Activated CD4-positive, CD25-positive, alpha-beta regulatory T cell (primary cell): ENCODE measurements around the gene RPUSD1.
"Not testable (repeated sequence)": the region's sequence is repeated elsewhere in the genome, so short reads cannot be mapped to it uniquely, and the experiment has no call there.

Experiments
- DNase-seq, 4 experiments: peaks; one replicate each; lab custom pipeline; 2025; lab: John Stamatoyannopoulos, UW

Gene RPUSD1

DNA sequence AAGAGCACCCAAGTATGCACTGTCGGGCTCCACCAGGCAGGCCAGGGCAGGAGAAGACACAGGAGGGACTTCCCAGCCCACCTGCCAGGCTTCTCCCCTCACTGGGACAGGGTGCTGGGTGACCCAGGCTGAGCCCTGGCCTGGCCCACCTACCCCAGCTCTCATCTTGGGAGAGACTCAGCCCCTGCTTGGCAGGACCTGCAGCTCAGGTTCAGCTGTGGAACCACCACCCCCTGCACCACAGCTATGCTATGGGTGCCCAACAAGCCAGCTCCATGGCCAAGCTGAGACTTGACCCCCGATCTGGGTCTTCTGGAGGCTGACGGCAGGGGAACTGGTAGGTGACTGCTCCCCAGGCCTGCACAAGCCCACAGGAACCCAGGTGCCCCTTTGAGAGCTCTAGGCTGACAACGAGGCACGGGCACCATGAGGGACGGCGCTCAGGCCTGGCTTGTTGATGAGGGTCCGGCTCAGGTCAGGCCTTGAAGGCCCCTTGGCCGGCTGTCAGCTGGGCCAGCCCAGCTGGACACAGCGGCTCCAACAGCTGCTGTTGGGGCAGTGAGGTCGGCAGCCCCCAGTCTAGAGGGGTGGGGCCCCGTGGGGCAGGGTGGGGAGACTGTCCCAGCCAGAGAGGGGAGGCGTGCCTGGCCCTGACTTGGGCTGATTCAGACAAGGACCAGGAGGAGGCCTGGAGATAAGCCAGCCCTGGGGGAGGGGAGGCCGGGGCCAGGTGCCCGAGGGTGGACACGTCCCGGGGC, 4.6 kb downstream of the RPUSD1 start:
- DNase-seq = no peak

DNA sequence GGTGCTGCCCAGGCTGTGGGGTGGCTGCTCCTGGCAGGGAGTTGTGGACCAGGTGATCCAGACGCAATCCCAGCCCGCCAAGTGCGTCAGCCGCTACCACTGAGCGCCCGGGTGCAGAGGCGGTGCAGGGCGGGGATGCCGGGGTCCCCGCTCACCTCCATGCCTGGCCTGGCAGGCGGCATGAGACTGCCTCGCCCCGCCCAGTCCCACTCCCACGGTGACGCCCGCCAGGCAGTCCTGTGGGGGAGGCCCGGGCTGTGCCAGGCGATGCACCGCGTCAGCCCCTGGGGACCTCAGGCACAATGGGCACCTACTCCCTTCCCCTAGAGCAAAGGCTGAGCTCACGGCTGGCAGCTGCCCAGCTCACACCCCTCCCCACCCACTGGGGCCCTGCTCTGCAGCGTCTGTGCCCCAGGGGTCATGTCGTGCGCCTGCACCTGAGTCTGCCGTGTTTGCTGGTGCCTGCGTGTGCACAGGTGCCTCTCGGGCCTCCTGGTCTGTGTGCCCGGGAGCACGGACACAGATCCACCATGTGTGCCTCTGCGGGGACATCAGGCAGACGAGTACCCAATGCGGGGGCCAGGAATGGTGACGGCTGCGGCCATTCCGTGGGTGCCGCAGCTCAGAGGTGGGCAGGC, 5.3 kb downstream of the RPUSD1 start:
- DNase-seq = no peak

DNA sequence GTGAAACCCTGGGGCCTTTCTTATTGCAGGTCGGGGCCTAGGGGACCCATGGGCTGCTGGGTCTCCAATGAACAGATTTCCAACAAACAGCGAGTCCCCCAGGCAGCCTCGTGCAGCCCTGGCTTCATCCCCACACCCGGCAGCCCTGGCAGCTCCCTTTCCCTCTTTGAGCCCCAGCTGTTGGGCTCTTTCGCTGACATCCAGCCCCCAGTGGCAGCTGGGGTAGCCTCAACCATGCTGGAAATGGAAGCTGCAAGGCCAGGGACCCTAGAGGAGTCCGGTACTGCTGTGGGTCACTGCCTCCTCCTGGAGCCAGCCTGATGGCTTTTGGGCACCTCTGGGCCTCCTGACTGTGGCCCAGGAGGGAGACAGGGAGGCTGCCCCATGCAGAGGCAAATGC, 5.9 kb downstream of the RPUSD1 start:
- DNase-seq = no peak

DNA sequence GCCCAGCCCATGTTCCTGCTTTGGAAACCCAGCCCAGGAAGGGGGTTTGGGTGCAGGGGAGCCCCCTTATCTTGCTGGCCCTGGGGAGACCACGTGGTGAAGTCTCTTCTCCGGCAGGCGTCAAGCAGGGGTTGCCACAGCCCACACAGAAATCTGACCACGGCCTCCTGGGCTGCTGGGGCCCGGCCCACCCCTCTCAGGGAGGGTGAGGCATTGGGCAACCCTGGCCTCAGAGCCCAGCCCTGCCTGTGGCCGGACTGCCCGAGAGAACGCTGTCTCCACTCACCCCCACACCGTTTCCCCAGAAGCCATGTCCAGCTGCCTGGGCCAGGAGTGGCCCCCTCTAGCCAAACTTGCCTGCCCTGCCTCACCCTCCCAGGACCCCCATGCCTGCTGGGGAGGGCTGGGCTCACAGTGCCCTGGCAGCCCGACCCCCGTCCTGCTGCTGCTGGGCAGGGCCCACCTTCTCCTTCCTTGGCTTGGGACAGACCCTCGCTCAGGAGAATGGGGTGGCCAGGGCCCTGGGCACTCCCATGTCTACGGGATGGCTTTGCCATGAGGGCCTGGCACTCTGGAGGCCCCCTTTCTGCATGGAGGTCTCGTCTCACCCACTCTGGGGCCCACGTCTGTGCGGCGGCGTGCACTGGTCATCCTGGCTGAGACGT, 6.7 kb downstream of the RPUSD1 start:
- no peak for DNase-seq

DNA sequence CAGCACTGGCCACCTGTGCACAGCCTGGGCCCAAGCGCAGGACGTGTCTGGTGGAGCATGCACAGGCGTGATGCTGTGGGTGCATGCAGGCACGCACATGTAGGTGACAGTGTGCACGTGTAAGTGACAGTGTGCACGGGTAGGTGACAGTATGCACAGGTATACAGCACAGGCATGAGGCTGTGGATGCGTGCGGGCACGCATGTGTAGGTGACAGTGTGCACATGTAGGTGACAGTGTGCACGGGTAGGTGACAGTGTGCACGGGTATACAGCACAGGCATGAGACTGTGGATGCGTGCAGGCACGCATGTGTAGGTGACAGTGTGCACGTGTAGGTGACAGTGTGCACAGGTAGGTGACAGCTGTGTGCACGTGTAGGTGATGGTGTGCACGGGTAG, 7.9 kb downstream of the RPUSD1 start:
- DNase-seq = no peak

DNA sequence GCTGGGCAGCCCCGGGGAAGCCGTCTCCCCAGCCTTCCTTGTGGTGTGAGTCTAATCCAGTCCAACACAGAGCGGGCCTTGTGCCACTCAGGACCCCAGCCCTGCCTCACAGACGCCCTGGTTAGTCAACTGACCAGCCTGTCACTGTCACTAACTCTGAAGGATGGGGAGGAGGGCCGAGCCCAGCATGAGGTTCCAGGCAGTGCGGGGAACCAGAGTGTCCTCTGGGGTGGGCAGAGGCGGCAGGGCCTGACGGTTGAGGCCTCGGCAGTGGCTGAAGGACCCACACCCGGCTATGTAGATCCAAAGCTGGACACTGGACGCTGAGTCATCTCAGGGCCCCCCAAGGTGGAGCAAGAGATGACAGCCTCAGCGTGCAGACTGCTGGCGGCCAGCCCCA, 8.6 kb downstream of the RPUSD1 start:
- no peak for DNase-seq

DNA sequence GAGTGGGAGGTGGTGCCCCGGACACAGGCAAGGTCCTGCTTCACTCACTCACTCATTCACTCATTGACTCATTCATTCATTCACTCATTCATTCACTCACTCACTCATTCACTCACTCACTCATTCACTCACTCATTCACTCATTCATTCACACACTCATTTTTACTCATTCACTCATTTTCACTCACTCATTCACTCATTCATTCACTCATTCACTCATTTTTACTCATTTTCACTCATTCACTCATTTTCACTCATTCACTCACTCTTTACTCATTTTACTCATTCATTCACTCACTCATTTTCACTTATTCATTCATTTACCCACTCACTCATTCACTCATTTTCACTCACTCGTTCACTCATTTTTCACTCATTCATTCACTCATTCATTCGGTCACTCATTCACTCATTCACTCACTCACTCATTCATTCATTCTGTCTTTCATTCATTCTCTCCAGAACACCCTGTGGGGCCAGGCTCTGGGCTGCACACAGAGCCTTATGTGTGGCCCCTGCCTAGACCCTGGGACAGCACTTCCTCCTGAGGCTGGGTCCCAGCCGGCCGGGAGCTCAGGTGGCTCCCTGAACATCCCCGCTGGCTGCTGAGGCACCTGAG, 9.2 kb downstream of the RPUSD1 start:
- DNase-seq = no peak

DNA sequence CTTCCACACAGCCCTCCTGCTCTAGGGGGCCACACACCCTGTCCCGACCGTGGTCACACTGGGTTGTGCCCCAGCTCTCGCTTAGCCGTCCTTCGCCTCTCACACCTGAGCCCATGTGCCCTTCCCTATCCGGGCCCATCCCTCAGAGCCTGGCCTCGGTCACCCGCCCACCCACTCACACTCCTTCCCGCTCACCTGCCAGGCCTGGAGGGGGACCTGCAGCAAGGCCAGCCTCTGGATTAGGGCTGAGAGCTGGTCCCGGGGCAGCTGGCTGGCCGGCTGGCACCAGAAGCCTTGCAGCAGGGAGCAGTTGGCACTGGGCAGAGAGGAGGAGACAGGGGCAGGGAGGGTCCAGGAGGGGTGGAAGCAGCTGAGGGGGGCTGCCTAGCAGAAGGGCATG, 9.7 kb downstream of the RPUSD1 start:
- DNase-seq = no peak

DNA sequence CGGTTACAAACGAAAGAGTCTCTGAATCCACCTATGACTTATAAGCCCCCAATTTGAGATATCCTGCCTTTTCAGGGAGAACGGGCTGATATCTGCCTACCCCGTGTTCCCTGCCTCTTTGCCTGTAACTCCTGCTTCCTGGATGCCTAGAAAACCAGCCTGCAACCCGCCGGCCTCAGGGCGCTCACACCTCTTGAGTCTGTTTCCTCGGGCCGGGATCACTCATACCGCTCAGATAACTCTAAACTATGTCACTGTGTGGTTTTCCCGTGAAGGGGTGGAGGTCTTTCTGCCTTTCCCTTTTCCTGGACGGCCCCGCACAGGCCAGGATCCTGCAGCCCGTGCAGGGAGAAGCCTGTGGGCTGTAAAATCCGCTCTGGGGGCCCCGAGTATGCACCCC, 10.4 kb downstream of the RPUSD1 start:
- DNase-seq = no peak

DNA sequence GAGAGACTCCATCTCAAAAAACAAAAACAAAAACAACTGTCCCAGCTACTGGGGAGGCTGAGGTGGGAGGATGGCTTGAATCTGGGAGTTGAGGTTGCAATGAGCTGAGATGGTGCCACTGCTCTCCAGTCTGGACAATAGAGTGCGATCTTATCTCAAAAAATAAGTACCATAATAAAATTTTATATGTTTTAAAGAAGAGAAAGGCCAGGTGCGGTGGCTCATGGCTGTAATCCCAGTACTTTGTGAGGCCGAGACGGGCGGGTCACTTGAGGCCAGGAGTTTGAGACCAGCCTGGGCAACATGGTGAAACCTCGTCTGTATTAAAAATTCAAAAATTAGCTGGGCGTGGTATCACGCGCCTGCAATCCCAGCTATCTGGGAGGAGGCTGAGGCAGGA, 11.4 kb downstream of the RPUSD1 start:
- DNase-seq = no peak

DNA sequence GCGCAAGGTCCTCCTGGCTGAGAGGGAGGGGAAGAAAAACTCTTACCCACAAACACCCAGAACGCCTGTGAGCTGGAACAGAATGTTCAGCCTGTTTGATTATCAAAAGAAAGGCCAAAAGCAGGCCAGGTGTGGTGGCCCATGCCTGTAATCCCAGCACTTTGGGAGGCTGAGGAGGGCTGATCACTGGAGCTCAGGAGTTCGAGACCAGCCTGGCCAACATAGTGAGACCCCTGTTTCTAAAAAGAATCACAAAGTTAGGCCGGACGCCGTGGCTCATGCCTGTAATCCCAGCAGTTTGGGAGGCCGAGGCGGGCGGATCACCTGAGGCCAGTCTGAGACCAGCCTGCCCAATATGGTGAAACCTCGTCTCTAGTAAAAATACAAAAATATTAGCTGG, 11.9 kb downstream of the RPUSD1 start:
- not testable (repeated sequence) for DNase-seq

DNA sequence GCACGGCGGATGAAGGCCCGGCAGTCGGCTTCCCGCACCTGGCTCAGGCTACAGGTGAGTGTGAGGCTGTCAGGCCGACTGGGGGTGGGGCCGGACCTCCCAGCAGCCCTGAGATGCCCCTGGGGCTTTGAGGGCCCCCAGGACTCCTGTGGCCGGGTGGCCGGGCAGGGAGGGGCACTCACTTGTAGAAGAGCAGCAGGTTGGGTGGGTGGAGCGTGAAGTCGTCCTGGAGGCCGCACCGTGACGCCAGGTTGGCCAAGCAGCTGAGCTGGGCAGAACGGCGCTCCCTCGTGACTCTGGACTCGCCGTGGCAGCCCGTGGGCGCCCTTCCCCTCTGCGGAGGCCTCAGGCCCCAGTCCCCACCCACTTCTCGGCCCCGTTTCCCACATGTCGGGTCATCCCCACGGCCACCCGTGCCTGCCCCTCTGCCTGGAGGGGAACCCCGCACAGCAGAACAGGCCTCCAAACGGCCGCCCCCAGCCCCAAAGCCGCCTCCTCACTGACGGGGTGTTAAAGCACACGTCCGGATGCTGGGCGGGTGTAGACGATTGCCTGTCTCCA, 12.9 kb downstream of the RPUSD1 start:
- no peak for DNase-seq

DNA sequence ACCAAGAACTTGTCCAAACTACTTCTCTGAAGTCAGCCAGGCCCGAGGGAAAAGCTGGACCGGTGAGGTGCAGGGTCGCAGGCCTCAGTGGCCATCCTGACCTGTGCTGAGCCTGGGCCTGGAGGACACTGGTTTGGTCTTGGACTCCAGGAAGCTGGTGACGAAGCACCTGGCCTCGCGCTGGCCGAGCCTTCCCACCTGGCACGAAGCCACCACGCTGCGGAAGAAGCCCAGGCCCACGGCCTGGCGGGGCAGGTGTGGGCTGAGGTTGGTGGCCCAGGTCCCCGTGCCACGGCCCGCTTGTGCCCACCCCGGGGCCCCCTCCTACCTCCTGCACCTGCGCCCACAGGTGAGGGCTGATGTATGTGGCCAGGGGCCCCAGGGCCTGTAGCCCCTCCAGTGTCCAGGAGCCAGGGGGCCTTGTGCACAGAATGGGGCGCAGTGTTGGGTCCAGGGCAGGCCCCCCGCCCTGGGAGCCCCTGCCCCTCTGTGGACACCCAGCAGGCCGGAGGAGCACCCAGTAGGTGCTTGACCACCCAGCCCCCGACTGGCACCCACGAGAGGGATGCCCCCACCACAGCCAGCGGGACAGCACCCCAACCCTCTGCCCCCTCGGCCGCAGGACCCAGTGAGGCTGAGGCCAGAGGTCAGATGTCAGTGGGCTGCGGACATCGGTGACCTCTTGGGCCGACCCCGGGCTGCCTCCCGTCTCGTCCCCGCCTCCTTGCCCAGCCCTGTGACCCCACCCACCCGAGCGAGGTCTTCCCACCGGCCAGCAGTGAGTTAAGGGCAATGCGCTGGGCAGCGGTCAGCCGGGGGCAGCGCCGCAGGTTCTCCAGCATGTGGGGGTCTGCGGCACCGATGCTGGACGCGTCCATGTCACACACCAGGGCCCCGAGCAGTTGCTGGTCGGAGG, 13.8 kb downstream of the RPUSD1 start:
- DNase-seq = no peak

DNA sequence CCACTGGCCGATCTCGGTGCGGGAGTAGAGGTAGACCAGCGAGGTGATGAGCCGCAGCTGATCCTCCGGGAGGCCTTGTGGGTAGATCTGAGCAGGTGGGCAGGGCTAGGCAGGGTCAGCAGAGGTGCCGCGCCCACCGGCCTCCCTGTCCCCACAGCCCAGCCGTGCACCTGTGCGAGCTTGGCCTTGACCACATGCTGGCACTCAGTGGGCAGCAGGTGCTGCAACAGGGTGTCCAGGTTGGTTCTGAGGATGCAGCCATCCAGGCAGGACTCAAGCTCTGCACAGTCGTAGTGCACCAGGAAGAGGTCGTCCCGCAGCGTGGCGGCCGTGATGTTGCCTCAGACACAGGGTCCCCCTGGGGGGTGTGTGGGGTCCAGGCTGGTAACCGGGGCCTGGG, 15.2 kb downstream of the RPUSD1 start:
- no peak for DNase-seq

DNA sequence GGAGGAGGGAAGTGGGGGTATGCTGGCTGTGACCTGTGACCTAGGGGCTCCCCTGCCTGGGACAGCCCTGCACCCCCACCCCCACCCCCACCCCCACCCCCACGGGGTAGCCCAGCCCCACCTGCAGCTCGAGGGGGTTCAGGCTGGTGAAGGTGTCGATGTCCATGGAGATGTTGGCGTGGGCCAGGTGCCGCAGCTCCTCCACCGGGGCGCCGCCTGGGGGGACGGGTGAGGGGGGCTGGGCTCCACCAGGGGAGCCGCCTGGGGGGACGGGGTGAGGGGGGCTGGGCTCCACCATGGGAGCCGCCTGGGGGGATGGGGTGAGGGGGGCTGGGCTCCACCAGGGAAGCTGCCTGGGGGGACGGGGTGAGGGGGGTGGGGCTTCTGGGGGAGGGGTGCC, 17.8 kb downstream of the RPUSD1 start:
- no peak for DNase-seq

DNA sequence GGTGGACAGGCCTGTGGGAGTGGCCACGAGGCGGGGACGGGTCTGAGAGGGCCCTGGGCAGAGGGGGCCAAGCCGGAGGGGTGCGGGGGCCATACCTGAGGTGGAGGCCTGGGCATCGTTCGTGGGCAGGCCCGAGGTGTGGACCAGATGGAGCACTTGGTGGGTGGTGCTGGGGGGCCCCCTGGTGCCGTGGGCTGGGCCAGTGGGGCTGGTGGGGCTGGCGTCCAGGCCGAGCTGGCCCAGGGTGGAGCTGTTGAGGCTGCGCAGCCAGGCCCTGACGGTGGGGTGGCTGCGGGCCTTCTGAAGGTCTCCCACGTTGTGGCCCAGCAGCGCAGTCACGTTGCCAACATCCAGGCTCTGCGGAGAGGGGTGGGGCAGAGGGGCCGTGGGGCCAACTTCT, 18.2 kb downstream of the RPUSD1 start:
- no peak for DNase-seq

DNA sequence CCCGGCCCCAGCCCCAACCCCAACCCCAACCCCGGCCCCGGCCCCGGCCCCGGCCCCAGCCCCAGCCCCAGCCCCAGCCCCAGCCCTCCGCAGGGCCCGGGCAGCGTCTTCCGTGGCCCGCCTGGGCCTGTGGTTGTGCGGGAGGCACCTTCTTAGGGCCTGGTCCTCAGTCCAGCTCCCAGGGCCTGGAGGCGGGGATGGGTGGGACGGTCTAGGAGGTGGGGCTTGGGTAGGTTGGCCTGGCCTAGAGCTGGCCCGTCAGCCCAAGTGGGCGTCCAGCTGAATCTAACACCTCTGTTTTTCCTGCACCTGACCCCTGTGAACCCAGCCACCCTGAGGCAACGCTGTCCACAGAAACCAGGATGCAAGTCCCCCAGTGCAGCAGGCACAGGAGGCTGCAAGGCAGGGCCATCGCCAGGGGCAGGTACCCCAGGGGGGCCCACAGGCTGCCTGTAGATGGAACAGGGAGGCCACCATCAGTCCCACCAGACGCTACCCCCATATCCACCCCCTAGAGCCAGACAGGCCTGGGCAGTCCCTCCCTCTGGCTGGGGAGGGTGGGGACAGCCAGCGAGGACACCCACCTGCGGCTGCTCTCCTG, 18.9 kb downstream of the RPUSD1 start:
- DNase-seq = no peak

DNA sequence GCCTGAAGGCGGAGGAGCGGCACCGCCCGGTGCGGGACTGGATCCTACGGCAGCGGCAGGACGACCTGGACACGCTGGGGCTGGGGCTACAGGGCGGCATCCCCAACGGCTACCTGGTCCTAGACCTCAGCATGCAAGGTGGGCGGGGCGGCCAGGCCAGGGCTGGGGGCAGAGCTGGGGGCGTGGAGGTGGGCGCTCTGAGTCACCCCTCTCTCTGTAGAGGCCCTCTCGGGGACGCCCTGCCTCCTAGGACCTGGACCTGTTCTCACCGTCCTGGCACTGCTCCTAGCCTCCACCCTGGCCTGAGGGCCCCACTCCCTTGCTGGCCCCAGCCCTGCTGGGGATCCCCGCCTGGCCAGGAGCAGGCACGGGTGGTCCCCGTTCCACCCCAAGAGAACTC, 19.8 kb downstream of the RPUSD1 start:
- no peak for DNase-seq

DNA sequence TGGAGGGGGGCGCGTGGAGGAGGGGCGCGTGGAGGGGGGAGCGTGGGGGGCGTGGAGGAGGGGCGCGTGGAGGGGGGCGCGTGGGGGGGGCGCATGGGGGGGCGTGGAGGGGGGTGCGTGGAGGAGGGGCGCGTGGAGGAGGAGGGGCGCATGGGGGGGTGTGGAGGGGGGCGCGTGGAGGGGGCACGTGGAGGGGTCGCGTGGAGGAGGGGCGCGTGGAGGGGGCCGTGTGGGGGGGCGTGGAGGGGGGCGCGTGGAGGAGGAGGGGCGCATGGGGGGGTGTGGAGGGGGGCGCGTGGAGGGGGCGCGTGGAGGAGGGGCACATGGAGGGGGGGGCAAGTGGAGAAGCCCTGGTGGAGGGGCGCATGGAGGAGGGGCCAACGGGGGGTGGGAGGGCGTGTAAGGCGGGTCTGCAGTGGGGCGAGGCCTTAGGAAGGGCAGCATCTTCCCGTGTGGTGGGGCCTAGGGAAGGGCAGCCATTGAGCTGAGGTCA, 20.4 kb downstream of the RPUSD1 start:
- no peak for DNase-seq

DNA sequence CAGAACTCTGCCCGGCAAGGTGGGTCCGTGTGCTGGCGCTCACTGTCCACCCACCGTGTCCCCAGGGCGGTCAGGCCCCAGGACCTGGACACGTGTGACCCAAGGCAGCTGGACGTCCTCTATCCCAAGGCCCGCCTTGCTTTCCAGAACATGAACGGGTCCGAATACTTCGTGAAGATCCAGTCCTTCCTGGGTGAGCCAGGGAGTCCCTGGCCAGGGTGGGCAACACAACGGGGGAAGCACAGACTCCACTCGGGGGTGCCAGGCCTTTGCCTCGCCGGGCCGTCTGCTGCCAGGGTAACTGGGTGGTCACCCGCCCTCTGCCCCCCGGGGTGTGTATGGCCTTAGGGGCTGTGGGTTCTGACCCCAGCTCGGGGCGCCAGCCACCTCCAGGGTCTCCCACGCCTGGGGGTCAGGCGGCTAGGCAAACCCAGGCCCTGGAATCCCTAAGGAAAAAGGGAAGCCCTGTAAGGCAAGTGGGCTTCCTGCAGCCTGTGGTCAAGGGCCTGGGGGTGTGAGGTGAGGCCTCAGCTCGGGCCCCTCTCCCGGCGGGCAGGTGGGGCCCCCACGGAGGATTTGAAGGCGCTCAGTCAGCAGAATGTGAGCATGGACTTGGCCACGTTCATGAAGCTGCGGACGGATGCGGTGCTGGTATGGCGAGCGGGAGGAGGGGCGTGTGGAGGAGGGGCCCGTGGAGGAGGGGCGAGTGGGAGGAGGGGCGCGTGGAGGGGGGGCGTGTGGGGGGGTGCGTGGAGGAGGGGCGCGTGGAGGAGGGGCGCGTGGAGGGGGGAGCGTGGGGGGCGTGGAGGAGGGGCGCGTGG, 21.2 kb downstream of the RPUSD1 start:
- DNase-seq = no peak
